Measurements from ENCODE around the gene DTNA.

DTNA gene

DNA sequence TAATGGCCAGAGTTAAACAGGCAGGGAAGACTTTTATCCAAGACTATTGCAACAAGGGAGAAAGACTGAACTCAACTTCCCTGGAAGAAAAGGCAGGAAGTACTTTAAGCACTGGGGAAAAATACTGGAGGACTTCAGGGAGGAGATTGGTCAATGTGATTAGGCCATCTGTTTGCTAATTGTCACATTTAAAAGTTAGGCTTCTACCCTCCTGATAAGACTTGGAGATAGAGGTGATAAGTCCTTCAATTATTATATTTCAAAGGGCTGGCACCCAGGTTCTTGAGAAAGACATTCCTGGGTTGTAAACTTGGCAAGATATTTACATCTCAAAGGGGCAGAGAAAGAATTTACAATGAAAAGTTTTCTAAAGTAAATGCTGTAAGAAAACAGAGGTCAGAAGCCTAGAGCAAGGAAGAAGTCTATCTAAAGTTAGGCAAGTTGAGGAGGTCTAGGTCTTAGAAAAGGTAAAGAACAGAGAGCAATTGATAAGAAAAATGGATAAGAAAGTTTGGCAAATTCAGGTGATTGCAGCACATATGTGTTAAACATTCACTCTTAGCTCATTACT lies 48.4 kb downstream of the DTNA start:
- TF ChIP-seq, protein P1, sequence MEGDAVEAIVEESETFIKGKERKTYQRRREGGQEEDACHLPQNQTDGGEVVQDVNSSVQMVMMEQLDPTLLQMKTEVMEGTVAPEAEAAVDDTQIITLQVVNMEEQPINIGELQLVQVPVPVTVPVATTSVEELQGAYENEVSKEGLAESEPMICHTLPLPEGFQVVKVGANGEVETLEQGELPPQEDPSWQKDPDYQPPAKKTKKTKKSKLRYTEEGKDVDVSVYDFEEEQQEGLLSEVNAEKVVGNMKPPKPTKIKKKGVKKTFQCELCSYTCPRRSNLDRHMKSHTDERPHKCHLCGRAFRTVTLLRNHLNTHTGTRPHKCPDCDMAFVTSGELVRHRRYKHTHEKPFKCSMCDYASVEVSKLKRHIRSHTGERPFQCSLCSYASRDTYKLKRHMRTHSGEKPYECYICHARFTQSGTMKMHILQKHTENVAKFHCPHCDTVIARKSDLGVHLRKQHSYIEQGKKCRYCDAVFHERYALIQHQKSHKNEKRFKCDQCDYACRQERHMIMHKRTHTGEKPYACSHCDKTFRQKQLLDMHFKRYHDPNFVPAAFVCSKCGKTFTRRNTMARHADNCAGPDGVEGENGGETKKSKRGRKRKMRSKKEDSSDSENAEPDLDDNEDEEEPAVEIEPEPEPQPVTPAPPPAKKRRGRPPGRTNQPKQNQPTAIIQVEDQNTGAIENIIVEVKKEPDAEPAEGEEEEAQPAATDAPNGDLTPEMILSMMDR (IDR thresholded peaks at IDR 0.05; ENCODE audit: borderline replicate concordance, control extremely low read depth, extremely low read depth, insufficient read depth, missing control alignments): no peak
- no peak for DNase-seq (ENCODE audit: low spot score)
- in situ Hi-C loops (cut with MboI; ENCODE audit: low sequenced_read_pairs, unreplicated experiment): no loop called here

DNA sequence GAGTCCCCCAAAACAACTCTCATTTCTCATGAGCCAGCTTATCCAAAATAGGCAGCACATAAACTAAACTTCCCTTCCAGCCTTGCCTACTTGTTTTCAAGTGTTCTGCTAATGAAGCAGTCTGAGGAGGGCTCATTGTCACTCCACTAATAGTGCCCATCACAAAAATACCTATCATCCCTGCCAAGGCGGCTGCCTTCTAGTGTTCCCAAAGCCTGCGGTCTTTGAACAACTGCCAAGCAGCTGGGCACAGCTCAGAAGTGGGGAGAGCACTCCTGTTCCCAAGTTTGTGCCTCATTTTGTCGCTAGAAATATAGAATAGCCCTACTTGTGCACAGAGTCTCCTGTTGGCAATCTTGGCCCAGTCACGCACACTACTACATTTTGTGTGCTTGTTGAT lies 50.3 kb downstream of the DTNA start:
- TF ChIP-seq, protein P1 (IDR thresholded peaks at IDR 0.05; ENCODE audit: borderline replicate concordance, control extremely low read depth, extremely low read depth, insufficient read depth, missing control alignments): no peak
- in situ Hi-C loops (cut with MboI; ENCODE audit: low sequenced_read_pairs, unreplicated experiment): no loop called here
- DNase-seq (ENCODE audit: low spot score): no peak

DNA sequence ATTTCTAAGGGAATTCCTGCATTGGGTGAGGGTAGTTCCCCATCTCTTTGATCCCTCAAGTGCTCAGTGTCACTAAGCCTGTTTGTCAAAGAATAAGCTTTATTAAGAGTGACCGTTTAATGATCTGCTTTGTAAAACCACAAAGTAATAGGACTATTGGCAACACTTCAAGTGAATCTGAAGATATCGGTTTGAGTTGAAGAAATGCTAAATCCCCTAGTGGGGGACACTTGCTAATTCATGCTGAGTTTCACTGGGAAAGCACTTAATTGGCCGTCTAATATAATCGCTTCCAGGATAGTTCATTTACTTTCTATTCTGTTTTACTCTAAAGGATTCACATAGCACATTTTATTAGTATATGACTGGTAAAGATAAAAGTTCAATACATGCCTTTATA lies 54.4 kb downstream of the DTNA start:
- TF ChIP-seq, protein P1 (IDR thresholded peaks at IDR 0.05; ENCODE audit: borderline replicate concordance, control extremely low read depth, extremely low read depth, insufficient read depth, missing control alignments): no peak
- no peak for DNase-seq (ENCODE audit: low spot score)
- in situ Hi-C loops (cut with MboI; ENCODE audit: low sequenced_read_pairs, unreplicated experiment): no loop called here

DNA sequence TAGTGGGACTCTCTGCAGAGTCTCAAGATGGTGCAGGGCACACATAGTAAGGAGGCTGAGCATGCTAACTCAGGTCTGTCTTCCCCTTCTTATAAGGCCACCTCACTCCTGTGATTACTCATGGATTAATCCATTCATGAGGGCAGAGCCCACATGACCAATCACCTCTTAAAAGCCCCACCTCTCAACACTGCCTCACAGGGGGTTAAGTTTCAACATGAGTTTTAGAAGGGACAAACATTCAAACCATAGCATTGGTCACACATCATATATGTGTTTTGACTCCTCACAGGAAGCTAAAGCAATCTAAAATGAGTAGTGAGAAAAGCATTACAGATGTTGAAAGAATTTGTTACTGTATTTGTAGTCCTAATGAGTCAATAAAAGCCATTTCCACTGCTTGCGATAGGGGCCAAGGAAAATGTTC lies 57.5 kb downstream of the DTNA start:
- no peak for DNase-seq (ENCODE audit: low spot score)
- in situ Hi-C loops (cut with MboI; ENCODE audit: low sequenced_read_pairs, unreplicated experiment): no loop called here
- TF ChIP-seq, protein P1 (IDR thresholded peaks at IDR 0.05; ENCODE audit: borderline replicate concordance, control extremely low read depth, extremely low read depth, insufficient read depth, missing control alignments): no peak

DNA sequence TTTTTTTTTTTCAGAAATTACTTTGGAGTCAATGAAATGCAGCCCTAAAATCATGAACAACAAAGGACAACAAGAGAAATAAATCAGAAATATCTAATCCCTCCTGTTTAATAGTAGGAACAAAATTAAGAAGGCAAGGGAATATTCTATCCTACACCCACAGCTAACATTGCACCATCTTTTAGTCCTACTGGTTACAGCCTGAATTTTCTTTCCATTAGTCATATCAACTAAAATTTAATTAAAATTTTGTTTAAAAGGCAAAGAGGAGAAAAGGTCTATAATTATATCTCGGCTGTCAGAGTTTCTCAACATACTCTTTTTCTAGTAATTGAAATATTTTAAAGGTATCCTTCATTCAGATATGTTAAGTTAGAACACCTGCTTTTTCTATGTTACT lies 61.9 kb downstream of the DTNA start:
- TF ChIP-seq, protein P1 (IDR thresholded peaks at IDR 0.05; ENCODE audit: borderline replicate concordance, control extremely low read depth, extremely low read depth, insufficient read depth, missing control alignments): no peak
- in situ Hi-C loops (cut with MboI; ENCODE audit: low sequenced_read_pairs, unreplicated experiment): no loop called here
- no peak for DNase-seq (ENCODE audit: low spot score)

DNA sequence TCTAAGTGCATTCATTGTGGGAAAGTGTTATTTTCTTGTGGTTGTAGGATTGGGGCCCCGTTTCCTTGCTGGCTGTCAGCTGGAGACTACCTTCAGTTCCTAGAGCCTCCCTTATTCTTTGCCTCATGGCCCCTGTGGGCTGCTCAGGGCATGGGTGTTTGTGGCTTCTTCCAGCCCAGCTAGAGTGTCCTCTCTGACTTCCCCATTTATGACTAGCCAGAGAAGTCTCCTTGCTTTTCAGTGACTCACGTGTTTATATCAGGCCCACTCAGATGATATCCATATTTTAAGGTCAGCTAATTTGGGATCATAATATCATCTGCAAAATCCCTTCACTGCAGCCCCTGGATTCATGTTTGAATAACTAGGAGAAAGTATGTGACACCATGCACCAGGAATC lies 62.8 kb downstream of the DTNA start:
- no peak for DNase-seq (ENCODE audit: low spot score)
- TF ChIP-seq, protein P1 (IDR thresholded peaks at IDR 0.05; ENCODE audit: borderline replicate concordance, control extremely low read depth, extremely low read depth, insufficient read depth, missing control alignments): no peak
- in situ Hi-C loops (cut with MboI; ENCODE audit: low sequenced_read_pairs, unreplicated experiment): no loop called here

Data from GM13976 (cell line).